Measurements from ENCODE around the gene IL24. TPM values are rescaled to one million over a fixed set of nuclear protein-coding genes. Genes with fewer than 3 reads are reported as not detected.
"Not testable (repeated sequence)": the region's sequence is repeated elsewhere in the genome, so short reads cannot be mapped to it uniquely, and the experiment has no call there.

Gene IL24
- polyA plus RNA-seq, 1 of the 3 experiments (the other 2 are of a cell fraction) = 0.03 TPM

DNA sequence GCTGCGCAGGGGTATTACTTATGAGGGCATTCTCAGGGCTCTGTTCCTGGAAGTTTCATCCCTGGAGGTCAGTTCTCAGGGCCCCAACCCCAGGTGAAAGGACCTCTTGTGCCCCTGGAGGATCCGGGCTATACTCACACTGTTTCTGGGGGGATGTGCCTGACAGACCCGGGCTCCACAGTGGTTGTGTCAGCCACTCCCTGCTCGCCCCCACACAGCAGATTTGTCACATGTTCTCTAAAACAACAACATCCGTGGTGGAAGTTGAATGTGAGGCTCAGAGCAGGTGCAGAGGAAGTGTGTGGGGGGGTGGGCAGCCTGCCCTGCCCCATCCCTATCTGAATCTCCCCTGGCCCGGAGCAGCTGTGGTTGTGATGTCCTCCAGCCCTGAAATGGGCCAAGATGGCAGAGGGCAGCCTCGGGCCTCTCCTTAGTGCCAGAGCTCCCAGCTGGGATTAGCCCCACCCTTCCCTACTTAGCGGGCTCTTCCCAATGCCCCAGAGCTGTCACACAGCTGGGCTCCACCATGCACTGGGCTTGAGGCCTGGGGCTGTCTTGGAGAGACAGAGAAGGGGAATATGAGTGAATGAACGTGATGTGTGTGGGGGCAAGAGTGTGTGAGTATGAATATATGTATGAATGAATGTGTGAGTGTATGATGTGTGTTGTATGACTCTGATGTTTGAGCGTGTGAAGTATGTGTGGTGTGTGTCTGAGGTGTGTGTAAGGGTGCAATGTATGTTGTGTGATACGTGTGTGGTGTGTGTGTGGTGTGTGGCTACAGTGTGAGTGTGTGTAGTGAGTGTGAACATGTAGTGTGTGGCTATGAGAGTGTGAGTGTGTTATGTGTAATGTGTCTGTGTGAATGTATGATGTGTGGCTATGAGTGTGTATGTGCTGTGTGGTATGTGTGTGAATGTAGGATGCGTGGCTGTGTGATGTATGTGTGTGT lies 26.0 kb downstream of the IL24 start (continued):
- TF ChIP-seq REST (IDR thresholded peaks at IDR 0.05; ENCODE audit: low read depth, low read length) (no peak), GABPA (IDR thresholded peaks at IDR 0.05; ENCODE audit: low read depth) (no peak), SMC3 (IDR thresholded peaks at IDR 0.05; ENCODE audit: low read depth, low read length) (no peak), TCF12 (IDR thresholded peaks at IDR 0.05) (no peak), RAD21 (IDR thresholded peaks at IDR 0.05; ENCODE audit: low read length) (no peak), EP300 (IDR thresholded peaks at IDR 0.05; ENCODE audit: borderline replicate concordance in 1 of 2, low read depth in 1 of 2, low read length in 1 of 2) (no peak), SIN3A (IDR thresholded peaks at IDR 0.05; ENCODE audit: borderline replicate concordance, low read depth, low read length) (no peak)
- TF ChIP-seq, protein P1, sequence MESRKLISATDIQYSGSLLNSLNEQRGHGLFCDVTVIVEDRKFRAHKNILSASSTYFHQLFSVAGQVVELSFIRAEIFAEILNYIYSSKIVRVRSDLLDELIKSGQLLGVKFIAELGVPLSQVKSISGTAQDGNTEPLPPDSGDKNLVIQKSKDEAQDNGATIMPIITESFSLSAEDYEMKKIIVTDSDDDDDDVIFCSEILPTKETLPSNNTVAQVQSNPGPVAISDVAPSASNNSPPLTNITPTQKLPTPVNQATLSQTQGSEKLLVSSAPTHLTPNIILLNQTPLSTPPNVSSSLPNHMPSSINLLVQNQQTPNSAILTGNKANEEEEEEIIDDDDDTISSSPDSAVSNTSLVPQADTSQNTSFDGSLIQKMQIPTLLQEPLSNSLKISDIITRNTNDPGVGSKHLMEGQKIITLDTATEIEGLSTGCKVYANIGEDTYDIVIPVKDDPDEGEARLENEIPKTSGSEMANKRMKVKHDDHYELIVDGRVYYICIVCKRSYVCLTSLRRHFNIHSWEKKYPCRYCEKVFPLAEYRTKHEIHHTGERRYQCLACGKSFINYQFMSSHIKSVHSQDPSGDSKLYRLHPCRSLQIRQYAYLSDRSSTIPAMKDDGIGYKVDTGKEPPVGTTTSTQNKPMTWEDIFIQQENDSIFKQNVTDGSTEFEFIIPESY (IDR thresholded peaks at IDR 0.05; ENCODE audit: borderline replicate concordance, low read depth) = no peak

DNA sequence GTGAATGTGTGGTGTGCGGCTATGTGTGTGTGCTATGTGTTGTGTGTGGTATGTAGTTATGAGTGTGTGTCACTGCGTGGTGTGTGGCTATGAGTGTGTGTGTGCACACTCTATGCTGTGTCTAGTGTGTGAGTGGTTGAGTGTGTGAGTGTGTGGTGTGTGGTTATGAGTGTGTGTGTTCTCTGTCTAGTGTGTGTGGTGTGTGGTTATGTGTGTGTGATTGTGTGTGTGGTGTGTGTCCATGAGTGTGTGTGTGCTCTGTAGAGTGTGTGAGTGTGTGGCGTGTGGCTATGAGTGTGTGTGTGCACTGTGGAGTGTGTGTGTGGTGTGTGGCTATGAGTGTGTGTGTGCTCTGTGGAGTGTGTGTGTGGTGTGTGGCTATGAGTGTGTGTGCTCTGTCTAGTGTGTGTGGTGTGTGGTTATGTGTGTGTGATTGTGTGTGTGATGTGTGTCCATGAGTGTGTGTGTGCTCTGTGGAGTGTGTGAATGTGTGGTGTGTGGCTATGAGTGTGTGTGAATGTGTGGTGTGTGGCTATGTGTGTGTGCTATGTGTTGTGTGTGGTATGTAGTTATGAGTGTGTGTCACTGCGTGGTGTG lies 26.8 kb downstream of the IL24 start:
- WGBS (ENCODE audit: low lambda C conversion rate) = 72% methylated on average over 4 of the region's 4 CpGs
- CTCF ChIA-PET = interaction anchor here (1.1 to 3.4 kb wide), 4 partner anchors 11 to 316 kb away, joined by 3 to 27 read pairs (median 4); no protein-coding TSS in a partner anchor

More for the DNA sequence above, 26.8 kb downstream of the IL24 start:
- DNase-seq; H2AFZ ChIP-seq (ENCODE audit: low read depth); H3K9me2 ChIP-seq; H3K4me1 ChIP-seq (ENCODE audit: control insufficient read depth in 1 of 2, insufficient read depth in 2 of 2, low read depth in 1 of 2, low read length in 1 of 2); H3K36me3 ChIP-seq (replicated peaks in 1 of 2; ENCODE audit: control insufficient read depth in 1 of 2, insufficient read depth in 2 of 2, low read length in 1 of 2); POLR2A ChIA-PET; H3F3A ChIP-seq (replicated peaks; ENCODE audit: insufficient read depth); H3K4me2 ChIP-seq; H3K27ac ChIP-seq (ENCODE audit: low read depth in 2 of 2, low read length in 1 of 2); H3K27me3 ChIP-seq (ENCODE audit: insufficient read depth); H3K9me3 ChIP-seq; H3K4me3 ChIP-seq (ENCODE audit: low read depth in 2 of 2, low read length in 1 of 2); H3K79me2 ChIP-seq (ENCODE audit: insufficient read depth); H4K20me1 ChIP-seq (ENCODE audit: insufficient read depth); H3K9ac ChIP-seq: not testable (repeated sequence)

All from SK-N-SH (cell line).